K562 (cell line): Measurements from ENCODE around the gene B3GLCT. TPM values are rescaled to one million over a fixed set of nuclear protein-coding genes. Genes with fewer than 3 reads are reported as not detected.

Source experiments
- COPS2 ChIP-seq: fragments of 450-650 bp; conservative IDR thresholded peaks from 2 replicates; pipeline ENCODE4 v1.6.1; 2016; ENCODE audit warnings: mild to moderate bottlenecking, moderate library complexity
- CREB3L1 ChIP-seq: fragments of 450-650 bp; IDR thresholded peaks from 2 replicates; pipeline ENCODE4 v1.6.1; 2014; ENCODE audit warnings: low read depth, mild to moderate bottlenecking, moderate library complexity, borderline replicate concordance
- ETV1 ChIP-seq: fragments of 450-650 bp; conservative IDR thresholded peaks from 2 replicates; pipeline ENCODE4 v1.6.1; 2016; ENCODE audit warnings: missing genetic modification characterization, control low read depth, low read depth, missing compliant biosample characterization
- L3MBTL2 ChIP-seq: fragments of 450-650 bp; IDR thresholded peaks from 2 replicates; pipeline ENCODE4 v1.6.1; 2016; ENCODE audit warnings: mild to moderate bottlenecking, moderate library complexity
- OTX1 ChIP-seq: fragments of 450-650 bp; formaldehyde crosslinking; IDR thresholded peaks from 2 replicates; pipeline ENCODE4 v1.4.0; 2022; ENCODE audit warnings: mild to moderate bottlenecking
- RBBP5 ChIP-seq: fragments of 200-600 bp; sonication (generic); IDR thresholded peaks from 2 replicates; pipeline ENCODE4 v1.6.1; 2012; ENCODE audit warnings: borderline replicate concordance, mild to moderate bottlenecking, low read length, control low read depth, inconsistent platforms; ENCODE audit not compliant: insufficient read depth, poor library complexity, severe bottlenecking
- SAFB2 ChIP-seq: fragments of 200-400 bp; formaldehyde crosslinking; IDR thresholded peaks from 2 replicates; pipeline ENCODE4 v1.6.1; 2018; ENCODE audit warnings: borderline replicate concordance, low read length, low read depth, moderate library complexity; ENCODE audit not compliant: severe bottlenecking
- SMAD1 ChIP-seq: fragments of 150-350 bp; IDR thresholded peaks from 2 replicates; pipeline ENCODE4 v1.6.1; 2014; ENCODE audit warnings: low read length, low read depth; ENCODE audit not compliant: partially characterized antibody
- SMARCE1 ChIP-seq: fragments of 450-650 bp; IDR thresholded peaks from 2 replicates; pipeline ENCODE4 v1.7.1; 2016; ENCODE audit warnings: mild to moderate bottlenecking
- SNIP1 ChIP-seq: fragments of 450-650 bp; IDR thresholded peaks from 2 replicates; pipeline ENCODE4 v1.7.1; 2017; ENCODE audit warnings: low read depth, mild to moderate bottlenecking
- U2AF2 ChIP-seq: fragments of 200-400 bp; formaldehyde crosslinking; optimal IDR thresholded peaks from 2 replicates; pipeline ENCODE3; 2017; ENCODE audit warnings: low read depth, mild to moderate bottlenecking, low read length
- ZNF140 ChIP-seq: fragments of 250-450 bp; sonication (Bioruptor Pico); IDR thresholded peaks from 2 replicates; pipeline ENCODE4 v1.8.0; 2021; ENCODE audit warnings: moderate library complexity, mild to moderate bottlenecking, inconsistent platforms
- ZNF324 ChIP-seq: fragments of 250-450 bp; sonication (Bioruptor Pico); IDR thresholded peaks from 2 replicates; pipeline ENCODE4 v1.4.0; 2020; ENCODE audit warnings: mild to moderate bottlenecking
- ZNF431 ChIP-seq: sonication (generic); formaldehyde crosslinking; IDR thresholded peaks from 2 replicates; pipeline ENCODE4 v1.8.0; 2022; ENCODE audit warnings: mild to moderate bottlenecking, missing genetic modification reagents
- ZNF830 ChIP-seq: fragments of 250-450 bp; sonication (Bioruptor Pico); IDR thresholded peaks from 2 replicates; pipeline ENCODE4 v1.5.0; 2021; ENCODE audit warnings: mild to moderate bottlenecking
- ZSCAN29 ChIP-seq: fragments of 450-650 bp; IDR thresholded peaks from 2 replicates; pipeline ENCODE4 v1.6.1; 2017
- polyA plus RNA-seq, 8 experiments: library from polyadenylated mRNA; depleted of rRNA in 4 of 8; stranded (reverse) in 5 of 8; unstranded in 3 of 8; fragments of >200 nt; fragmentation: Nextera tagmentation in 2 of 8; fragmentation: Illumina TruSeq in 1 of 8; extraction: Ambion mirVana in 2 of 8; extraction: Trizol in 1 of 8; gene quantifications; 2 replicates each; pipeline versions ENCODE4 v1.2.1 to v1.2.3, GENCODE V29; 2011 to 2014; ENCODE audit warnings: inconsistent platforms in 1 of 8, missing spikeins in 1 of 8
- total RNA-seq, 7 experiments: library from RNA; depleted of rRNA in 6 of 7; stranded (reverse); fragments of >200 nt in 6 of 7; fragmentation: Illumina TruSeq in 2 of 7; extraction: Trizol in 2 of 7; gene quantifications; 2 replicates each; pipeline versions ENCODE4 v1.2.1 to v1.2.3, GENCODE V29; 2011 to 2021; ENCODE audit warnings: low replicate concordance in 1 of 7
- TF ChIP-seq, protein P1 (sequence below): fragments of 450-650 bp; formaldehyde crosslinking; IDR thresholded peaks from 2 replicates; pipeline ENCODE4 v1.4.0; 2020; ENCODE audit warnings: mild to moderate bottlenecking, mixed read lengths
- TF ChIP-seq, protein P2 (sequence below): fragments of 250-450 bp; sonication (Bioruptor Pico); IDR thresholded peaks from 2 replicates; pipeline ENCODE4 v1.4.0; 2020; ENCODE audit warnings: mild to moderate bottlenecking, moderate library complexity
- TF ChIP-seq, protein P3 (sequence below): fragments of 250-450 bp; sonication (Bioruptor Pico); IDR thresholded peaks from 2 replicates; pipeline ENCODE4 v1.8.0; 2021; ENCODE audit warnings: moderate library complexity, mild to moderate bottlenecking, inconsistent platforms

B3GLCT gene
- total and polyA plus RNA-seq, 9 of the 15 experiments (the other 6 are each of a cell fraction or from before 2014, with no cell fraction given), result 1.1 to 5.1 (median 2.9) TPM

DNA sequence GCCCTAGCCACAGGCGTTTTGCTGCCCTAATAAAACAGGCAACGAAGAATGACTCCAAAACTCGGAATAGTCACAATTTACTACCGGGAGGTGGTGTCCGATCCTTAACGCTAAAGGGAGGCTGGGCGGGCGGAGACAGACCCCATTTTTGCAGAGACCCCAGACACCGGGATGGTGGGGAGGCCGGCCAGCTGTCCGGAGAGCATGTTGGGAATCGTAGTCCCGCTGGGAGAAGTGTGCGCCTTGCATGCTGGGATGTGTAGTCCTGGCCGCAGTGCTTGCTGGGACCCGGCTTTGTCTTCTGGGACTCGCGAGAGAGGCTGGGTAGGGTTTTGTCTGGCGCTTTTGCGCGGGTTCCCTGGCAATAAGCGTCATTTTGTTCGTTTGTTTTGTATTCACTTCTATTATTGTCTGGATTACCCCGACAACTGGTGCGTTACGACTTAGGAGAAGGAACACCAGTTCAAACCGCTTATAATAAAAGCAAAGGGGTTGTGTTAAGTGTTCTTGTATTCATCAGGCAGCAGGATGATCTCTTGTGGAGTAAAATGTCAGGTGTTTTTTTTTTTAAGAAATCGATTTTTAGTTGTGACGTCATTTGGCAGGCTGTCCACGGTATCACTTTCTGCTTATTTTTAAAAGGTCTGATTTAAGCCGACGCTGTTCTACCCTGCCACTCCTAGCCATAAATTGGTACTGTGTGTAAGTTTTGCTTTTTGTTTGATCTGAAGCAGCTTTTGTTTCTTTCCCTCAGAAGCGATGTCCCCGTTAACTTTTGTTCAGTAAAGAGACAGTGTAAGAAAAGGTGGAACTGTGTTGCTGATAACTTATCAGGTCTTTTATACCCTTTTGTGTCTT lies 37.4 kb upstream of the B3GLCT start (continued):
- TF ChIP-seq CREB3L1, result peak; percentile 82; the same call in 1 of the 2 replicates
- no peak for TF ChIP-seq OTX1 (CRISPR knock-in tag)
- TF ChIP-seq SMARCE1, result no peak
- TF ChIP-seq ZNF140 (CRISPR knock-in tag), result no peak
- TF ChIP-seq L3MBTL2, result no peak; the same call in 1 of the 2 replicates
- TF ChIP-seq ZNF324 (CRISPR knock-in tag), result no peak
- no peak for TF ChIP-seq U2AF2
- TF ChIP-seq SMAD1, result no peak
- TF ChIP-seq ZNF431 (CRISPR knock-in tag), result no peak
- no peak for TF ChIP-seq COPS2
- TF ChIP-seq, protein P1, sequence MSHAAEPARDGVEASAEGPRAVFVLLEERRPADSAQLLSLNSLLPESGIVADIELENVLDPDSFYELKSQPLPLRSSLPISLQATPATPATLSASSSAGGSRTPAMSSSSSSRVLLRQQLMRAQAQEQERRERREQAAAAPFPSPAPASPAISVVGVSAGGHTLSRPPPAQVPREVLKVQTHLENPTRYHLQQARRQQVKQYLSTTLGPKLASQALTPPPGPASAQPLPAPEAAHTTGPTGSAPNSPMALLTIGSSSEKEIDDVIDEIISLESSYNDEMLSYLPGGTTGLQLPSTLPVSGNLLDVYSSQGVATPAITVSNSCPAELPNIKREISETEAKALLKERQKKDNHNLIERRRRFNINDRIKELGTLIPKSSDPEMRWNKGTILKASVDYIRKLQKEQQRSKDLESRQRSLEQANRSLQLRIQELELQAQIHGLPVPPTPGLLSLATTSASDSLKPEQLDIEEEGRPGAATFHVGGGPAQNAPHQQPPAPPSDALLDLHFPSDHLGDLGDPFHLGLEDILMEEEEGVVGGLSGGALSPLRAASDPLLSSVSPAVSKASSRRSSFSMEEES (CRISPR knock-in tag), result no peak
- TF ChIP-seq, protein P2, sequence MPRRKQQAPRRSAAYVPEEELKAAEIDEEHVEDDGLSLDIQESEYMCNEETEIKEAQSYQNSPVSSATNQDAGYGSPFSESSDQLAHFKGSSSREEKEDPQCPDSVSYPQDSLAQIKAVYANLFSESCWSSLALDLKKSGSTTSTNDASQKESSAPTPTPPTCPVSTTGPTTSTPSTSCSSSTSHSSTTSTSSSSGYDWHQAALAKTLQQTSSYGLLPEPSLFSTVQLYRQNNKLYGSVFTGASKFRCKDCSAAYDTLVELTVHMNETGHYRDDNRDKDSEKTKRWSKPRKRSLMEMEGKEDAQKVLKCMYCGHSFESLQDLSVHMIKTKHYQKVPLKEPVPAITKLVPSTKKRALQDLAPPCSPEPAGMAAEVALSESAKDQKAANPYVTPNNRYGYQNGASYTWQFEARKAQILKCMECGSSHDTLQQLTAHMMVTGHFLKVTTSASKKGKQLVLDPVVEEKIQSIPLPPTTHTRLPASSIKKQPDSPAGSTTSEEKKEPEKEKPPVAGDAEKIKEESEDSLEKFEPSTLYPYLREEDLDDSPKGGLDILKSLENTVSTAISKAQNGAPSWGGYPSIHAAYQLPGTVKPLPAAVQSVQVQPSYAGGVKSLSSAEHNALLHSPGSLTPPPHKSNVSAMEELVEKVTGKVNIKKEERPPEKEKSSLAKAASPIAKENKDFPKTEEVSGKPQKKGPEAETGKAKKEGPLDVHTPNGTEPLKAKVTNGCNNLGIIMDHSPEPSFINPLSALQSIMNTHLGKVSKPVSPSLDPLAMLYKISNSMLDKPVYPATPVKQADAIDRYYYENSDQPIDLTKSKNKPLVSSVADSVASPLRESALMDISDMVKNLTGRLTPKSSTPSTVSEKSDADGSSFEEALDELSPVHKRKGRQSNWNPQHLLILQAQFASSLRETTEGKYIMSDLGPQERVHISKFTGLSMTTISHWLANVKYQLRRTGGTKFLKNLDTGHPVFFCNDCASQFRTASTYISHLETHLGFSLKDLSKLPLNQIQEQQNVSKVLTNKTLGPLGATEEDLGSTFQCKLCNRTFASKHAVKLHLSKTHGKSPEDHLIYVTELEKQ, result no peak
- no peak for TF ChIP-seq SAFB2
- TF ChIP-seq ZSCAN29, result no peak
- no peak for TF ChIP-seq RBBP5
- TF ChIP-seq, protein P3, sequence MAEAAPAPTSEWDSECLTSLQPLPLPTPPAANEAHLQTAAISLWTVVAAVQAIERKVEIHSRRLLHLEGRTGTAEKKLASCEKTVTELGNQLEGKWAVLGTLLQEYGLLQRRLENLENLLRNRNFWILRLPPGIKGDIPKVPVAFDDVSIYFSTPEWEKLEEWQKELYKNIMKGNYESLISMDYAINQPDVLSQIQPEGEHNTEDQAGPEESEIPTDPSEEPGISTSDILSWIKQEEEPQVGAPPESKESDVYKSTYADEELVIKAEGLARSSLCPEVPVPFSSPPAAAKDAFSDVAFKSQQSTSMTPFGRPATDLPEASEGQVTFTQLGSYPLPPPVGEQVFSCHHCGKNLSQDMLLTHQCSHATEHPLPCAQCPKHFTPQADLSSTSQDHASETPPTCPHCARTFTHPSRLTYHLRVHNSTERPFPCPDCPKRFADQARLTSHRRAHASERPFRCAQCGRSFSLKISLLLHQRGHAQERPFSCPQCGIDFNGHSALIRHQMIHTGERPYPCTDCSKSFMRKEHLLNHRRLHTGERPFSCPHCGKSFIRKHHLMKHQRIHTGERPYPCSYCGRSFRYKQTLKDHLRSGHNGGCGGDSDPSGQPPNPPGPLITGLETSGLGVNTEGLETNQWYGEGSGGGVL (CRISPR knock-in tag), result no peak
- TF ChIP-seq ZNF830 (CRISPR knock-in tag), result no peak
- TF ChIP-seq ETV1 (tag), result no peak
- TF ChIP-seq SNIP1, result no peak
